Osteoblast (primary cell): ENCODE measurements around the gene GNAT1. TPM values are rescaled to one million over a fixed set of nuclear protein-coding genes. Genes with fewer than 3 reads are reported as not detected.
"Not testable (repeated sequence)": the region's sequence is repeated elsewhere in the genome, so short reads cannot be mapped to it uniquely, and the experiment has no call there.

Experiments used
- DNase-seq: peaks from one replicate; pipeline ENCODE4 v3.0.0; 2011; ENCODE audit warnings: low spot score, mixed read lengths; ENCODE audit not compliant: insufficient read length; ENCODE audit errors: missing footprints
- H2AFZ ChIP-seq: 2 replicates; pipeline ENCODE4 v1.6.0; 2011; ENCODE audit warnings: mild to moderate bottlenecking, low read length
- H3K27ac ChIP-seq: 2 replicates; pipeline ENCODE4 v1.5.1; 2011; ENCODE audit warnings: mild to moderate bottlenecking, low read depth, low read length, moderate library complexity
- H3K27me3 ChIP-seq: 2 replicates; pipeline ENCODE4 v1.6.0; 2012; ENCODE audit warnings: mild to moderate bottlenecking, control low read depth, inconsistent platforms, low read length, moderate library complexity; ENCODE audit not compliant: insufficient read depth
- H3K36me3 ChIP-seq: 2 replicates; pipeline ENCODE4 v1.5.1; 2011; ENCODE audit warnings: mild to moderate bottlenecking, low read length, control low read depth, moderate library complexity; ENCODE audit not compliant: insufficient read depth
- H3K4me1 ChIP-seq: 2 replicates; pipeline ENCODE4 v1.5.1; 2011; ENCODE audit warnings: mild to moderate bottlenecking, low read length, control low read depth, moderate library complexity; ENCODE audit not compliant: insufficient read depth
- H3K4me2 ChIP-seq: 2 replicates; pipeline ENCODE4 v1.6.0; 2011; ENCODE audit warnings: mild to moderate bottlenecking, low read length; ENCODE audit not compliant: insufficient read depth
- H3K4me3 ChIP-seq: fragments of 200-600 bp; sonication (generic); 3 replicates; pipeline ENCODE4 v1.5.1; 2012; ENCODE audit warnings: mild to moderate bottlenecking, low read length, inconsistent platforms; ENCODE audit not compliant: insufficient read depth
- H3K79me2 ChIP-seq: 2 replicates; pipeline ENCODE4 v1.6.0; 2012; ENCODE audit warnings: mild to moderate bottlenecking, low read length, control low read depth, inconsistent platforms; ENCODE audit not compliant: insufficient read depth
- H3K9me3 ChIP-seq: 2 replicates; pipeline ENCODE4 v1.5.1; 2011; ENCODE audit warnings: low read depth, low read length, control low read depth
- H4K20me1 ChIP-seq: 2 replicates; pipeline ENCODE4 v1.6.0; 2012; ENCODE audit warnings: mild to moderate bottlenecking, low read length, control low read depth; ENCODE audit not compliant: insufficient read depth
- CTCF ChIP-seq: IDR thresholded peaks from 2 replicates; pipeline ENCODE4 v1.5.1; 2011; ENCODE audit warnings: mild to moderate bottlenecking, low read depth, low read length, moderate library complexity; ENCODE audit errors: extremely low read depth
- total RNA-seq: library from RNA; depleted of rRNA; stranded (reverse); fragments of >200 nt; gene quantifications from 2 replicates; pipeline ENCODE4 v1.2.3, GENCODE V29; 2012

Gene GNAT1
- total RNA-seq, 1 donor, result not detected

DNA sequence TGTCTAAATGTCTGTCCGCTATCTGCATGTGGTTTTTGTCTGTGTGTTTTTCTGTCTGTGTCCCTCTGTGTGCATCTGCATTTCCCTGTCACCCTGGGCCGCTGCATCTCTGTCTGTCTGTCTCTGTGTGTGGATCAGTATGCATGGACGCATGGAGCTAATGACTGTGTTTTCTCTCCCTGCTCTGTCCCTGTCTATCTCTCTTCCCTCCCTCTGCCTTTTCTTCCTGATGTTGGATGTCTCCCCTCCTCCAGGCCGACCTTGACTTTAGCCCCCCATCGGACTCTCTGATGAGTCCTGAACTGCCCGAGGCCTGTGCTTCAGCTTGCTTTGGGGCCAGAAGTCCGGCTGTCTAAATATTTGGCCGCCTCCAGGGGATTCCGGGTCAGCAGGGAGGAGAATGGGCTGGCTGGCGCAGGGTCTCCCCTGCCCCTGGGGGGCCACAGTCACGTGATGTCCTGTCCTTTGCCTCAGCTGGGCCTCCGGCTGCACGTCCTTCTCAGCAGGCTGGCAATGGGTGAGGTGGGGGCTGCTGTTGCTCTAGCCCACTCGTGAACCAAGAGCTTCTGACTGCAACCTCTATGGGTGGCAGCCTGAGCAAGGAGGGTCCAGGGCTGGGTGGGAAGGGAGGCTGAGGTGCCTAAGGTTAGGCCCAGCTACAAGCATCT is 17.4 kb downstream of the GNAT1 start:
- Histone ChIP-seq H3K4me1 (peaks cover 10% of the 10 kb centered on the region), H3K36me3 (no peaks in the 10 kb centered on the region), H2AFZ (no peak overlapping the region), H3K4me2 (no peak overlapping the region), H3K9me3 (no peaks in the 10 kb centered on the region), H3K4me3 (no peak overlapping the region), H3K27me3 (peaks cover 38% of the 10 kb centered on the region), H4K20me1 (no peaks in the 10 kb centered on the region), H3K79me2 (no peaks in the 10 kb centered on the region), H3K27ac (no peak overlapping the region)
- TF ChIP-seq CTCF, result no peak
- no peak for DNase-seq

- Histone ChIP-seq H3K4me1 (peaks cover 10% of the 10 kb centered on the region), H3K36me3 (no peaks in the 10 kb centered on the region), H3K4me2 (no peak overlapping the region), H4K20me1 (no peaks in the 10 kb centered on the region), H3K79me2 (no peaks in the 10 kb centered on the region), H3K27me3 (peaks cover 27% of the 10 kb centered on the region), H3K27ac (no peak overlapping the region), H3K4me3 (no peak overlapping the region), H2AFZ (no peak overlapping the region), H3K9me3 (no peaks in the 10 kb centered on the region)
- no peak for TF ChIP-seq CTCF
- no peak for DNase-seq
Measured at GRCh38 chr3:50210176-50210509, 18.7 kb downstream of the GNAT1 start.

GRCh38 chr3:50210510-50211367 is 19.3 kb downstream of the GNAT1 start:
- Histone ChIP-seq H4K20me1 (no peaks in the 10 kb centered on the region), H3K4me1 (peaks cover 10% of the 10 kb centered on the region), H3K27me3 (peaks cover 23% of the 10 kb centered on the region), H3K4me2 (no peak overlapping the region), H3K9me3 (no peaks in the 10 kb centered on the region), H3K4me3 (no peak overlapping the region), H3K36me3 (no peaks in the 10 kb centered on the region), H3K79me2 (no peaks in the 10 kb centered on the region), H2AFZ (no peak overlapping the region), H3K27ac (no peak overlapping the region)
- no peak for TF ChIP-seq CTCF
- DNase-seq, result no peak

DNA sequence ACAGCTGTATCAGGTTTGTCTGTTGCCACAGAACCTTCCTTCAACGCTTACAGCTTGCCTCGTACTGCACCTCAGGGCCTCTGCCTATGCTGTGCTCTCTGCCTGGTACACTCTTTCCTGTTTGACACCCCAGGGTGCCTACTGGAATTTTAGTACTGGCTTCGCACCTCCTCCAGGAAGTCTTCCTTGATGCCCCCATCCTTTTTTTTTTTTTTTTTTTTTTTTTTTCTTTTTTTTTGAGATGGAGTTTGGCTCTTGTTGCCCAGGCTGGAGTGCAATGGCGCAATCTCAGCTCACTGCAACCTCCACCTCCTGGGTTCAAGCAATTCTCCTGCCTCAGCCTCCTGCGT is 19.9 kb downstream of the GNAT1 start:
- not testable (repeated sequence) for H4K20me1 ChIP-seq, H3K4me3 ChIP-seq, H3K27ac ChIP-seq, H3K79me2 ChIP-seq, H3K9me3 ChIP-seq, H2AFZ ChIP-seq, DNase-seq, H3K4me2 ChIP-seq, H3K36me3 ChIP-seq
- Histone ChIP-seq H3K27me3 (peaks cover 17% of the 10 kb centered on the region), H3K4me1 (peaks cover 10% of the 10 kb centered on the region)
